DLD1 (cell line): Measurements from ENCODE around the gene TRIO.
"Not testable (repeated sequence)": the region's sequence is repeated elsewhere in the genome, so short reads cannot be mapped to it uniquely, and the experiment has no call there.

Experiments used
- in situ Hi-C: cut with HindIII; loops from 2 replicates; pipeline ENCODE4 v1.10.0; 2017; ENCODE audit warnings: low sequenced_read_pairs

The TRIO gene

GRCh38 chr5:14204785-14205321, 61.7 kb downstream of the TRIO start:
- in situ Hi-C loops: no loop called here

GRCh38 chr5:14206028-14206725, 63.0 kb downstream of the TRIO start:
- in situ Hi-C loops: no loop called here

GRCh38 chr5:14207428-14207827, 64.3 kb downstream of the TRIO start:
- in situ Hi-C loops: not testable (repeated sequence)

- in situ Hi-C loops: no loop called here
Measured at GRCh38 chr5:14208071-14209021, 65.2 kb downstream of the TRIO start.

GRCh38 chr5:14209222-14209822, 66.2 kb downstream of the TRIO start:
- in situ Hi-C loops: no loop called here

GRCh38 chr5:14209836-14210235, 66.7 kb downstream of the TRIO start:
- in situ Hi-C loops: no loop called here

- in situ Hi-C loops: no loop called here
Measured at GRCh38 chr5:14210729-14211128, 67.6 kb downstream of the TRIO start.

GRCh38 chr5:14211818-14212803, 69.0 kb downstream of the TRIO start:
- in situ Hi-C loops: no loop called here

- in situ Hi-C loops: no loop called here
Measured at GRCh38 chr5:14212838-14213237, 69.7 kb downstream of the TRIO start.

GRCh38 chr5:14213253-14213652, 70.1 kb downstream of the TRIO start:
- in situ Hi-C loops: no loop called here

- in situ Hi-C loops: no loop called here
Measured at GRCh38 chr5:14213813-14214585, 70.9 kb downstream of the TRIO start.

- in situ Hi-C loops: no loop called here
Measured at GRCh38 chr5:14215901-14216300, 72.8 kb downstream of the TRIO start.

- in situ Hi-C loops: no loop called here
Measured at GRCh38 chr5:14216372-14216771, 73.2 kb downstream of the TRIO start.

- in situ Hi-C loops: no loop called here
Measured at GRCh38 chr5:14216902-14217301, 73.8 kb downstream of the TRIO start.

- in situ Hi-C loops: no loop called here
Measured at GRCh38 chr5:14217587-14217986, 74.4 kb downstream of the TRIO start.

GRCh38 chr5:14218011-14218410, 74.9 kb downstream of the TRIO start:
- in situ Hi-C loops: no loop called here

- in situ Hi-C loops: no loop called here
Measured at GRCh38 chr5:14218480-14218879, 75.3 kb downstream of the TRIO start.

- in situ Hi-C loops: no loop called here
Measured at GRCh38 chr5:14218897-14219573, 75.9 kb downstream of the TRIO start.
